Measurements from ENCODE around the gene MAP3K15.

The MAP3K15 gene

GRCh38 chrX:19410259-19410658, 105.0 kb downstream of the MAP3K15 start:
- Mint-ChIP-seq H3K27me3 (peaks cover 3% of the 10 kb centered on the region), H3K4me3 (no peak overlapping the region), H3K36me3 (no peaks in the 10 kb centered on the region), H3K9me3 (no peaks in the 10 kb centered on the region), H3K4me1 (no peaks in the 10 kb centered on the region), H3K27ac (no peak overlapping the region)
- no peak for DNase-seq
- CTCF ChIA-PET = no interaction called here

DNA sequence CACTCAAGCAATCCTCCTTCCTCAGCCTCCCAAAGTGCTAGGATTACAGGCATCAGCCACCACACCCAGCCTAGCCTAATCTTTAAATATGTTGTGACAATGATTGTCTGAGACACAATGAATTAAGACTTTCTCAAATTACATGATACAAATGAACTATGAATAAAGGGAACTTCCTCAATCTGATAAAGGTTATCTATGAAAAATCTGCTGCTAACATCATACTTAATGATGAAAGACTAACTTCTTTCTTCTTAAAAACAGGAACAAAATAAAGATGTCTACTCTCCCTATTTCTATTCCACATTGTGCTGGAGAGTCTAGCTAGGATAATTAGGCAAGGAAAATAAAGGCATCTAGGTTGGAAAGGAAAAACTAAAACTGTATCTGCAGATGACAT, 111.6 kb downstream of the MAP3K15 start:
- no peak overlapping the region for H3K4me3 Mint-ChIP-seq
- CTCF ChIA-PET = no interaction called here
- peaks cover 7% of the 10 kb centered on the region for H3K27me3 Mint-ChIP-seq
- no peaks in the 10 kb centered on the region for H3K4me1 Mint-ChIP-seq
- DNase-seq = no peak
- no peak overlapping the region for H3K27ac Mint-ChIP-seq
- no peaks in the 10 kb centered on the region for H3K36me3 Mint-ChIP-seq
- H3K9me3 Mint-ChIP-seq = no peaks in the 10 kb centered on the region

DNA sequence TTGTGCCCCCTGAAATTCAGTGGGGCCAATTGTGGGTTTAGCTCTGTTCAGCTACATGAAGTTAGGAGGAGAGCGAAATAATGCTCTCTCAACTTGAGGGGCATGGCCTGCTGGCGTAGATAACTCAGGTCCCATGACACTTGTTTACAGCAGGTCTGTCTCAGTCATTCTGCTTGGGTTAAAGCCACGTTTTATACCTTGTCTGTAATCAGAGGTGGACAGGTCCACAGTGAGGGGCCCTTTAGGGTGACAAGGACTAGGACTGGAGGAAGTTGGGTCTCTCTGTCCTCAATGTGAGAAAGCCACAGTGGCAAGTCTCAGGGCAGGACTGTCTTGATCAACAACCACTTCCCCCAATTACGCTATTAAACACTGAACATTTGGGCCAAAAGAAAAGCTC, 122.6 kb downstream of the MAP3K15 start:
- Mint-ChIP-seq H3K9me3 (no peaks in the 10 kb centered on the region), H3K36me3 (no peaks in the 10 kb centered on the region), H3K27me3 (peaks cover 4% of the 10 kb centered on the region), H3K4me1 (no peaks in the 10 kb centered on the region), H3K27ac (no peak overlapping the region), H3K4me3 (no peak overlapping the region)
- CTCF ChIA-PET = no interaction called here
- no peak for DNase-seq

- Mint-ChIP-seq H3K9me3 (no peaks in the 10 kb centered on the region), H3K4me3 (no peak overlapping the region), H3K27ac (no peak overlapping the region), H3K4me1 (no peaks in the 10 kb centered on the region), H3K27me3 (peaks cover 4% of the 10 kb centered on the region), H3K36me3 (no peaks in the 10 kb centered on the region)
- CTCF ChIA-PET = no interaction called here
- DNase-seq = no peak
Measured at GRCh38 chrX:19392078-19392477, 123.2 kb downstream of the MAP3K15 start.

DNA sequence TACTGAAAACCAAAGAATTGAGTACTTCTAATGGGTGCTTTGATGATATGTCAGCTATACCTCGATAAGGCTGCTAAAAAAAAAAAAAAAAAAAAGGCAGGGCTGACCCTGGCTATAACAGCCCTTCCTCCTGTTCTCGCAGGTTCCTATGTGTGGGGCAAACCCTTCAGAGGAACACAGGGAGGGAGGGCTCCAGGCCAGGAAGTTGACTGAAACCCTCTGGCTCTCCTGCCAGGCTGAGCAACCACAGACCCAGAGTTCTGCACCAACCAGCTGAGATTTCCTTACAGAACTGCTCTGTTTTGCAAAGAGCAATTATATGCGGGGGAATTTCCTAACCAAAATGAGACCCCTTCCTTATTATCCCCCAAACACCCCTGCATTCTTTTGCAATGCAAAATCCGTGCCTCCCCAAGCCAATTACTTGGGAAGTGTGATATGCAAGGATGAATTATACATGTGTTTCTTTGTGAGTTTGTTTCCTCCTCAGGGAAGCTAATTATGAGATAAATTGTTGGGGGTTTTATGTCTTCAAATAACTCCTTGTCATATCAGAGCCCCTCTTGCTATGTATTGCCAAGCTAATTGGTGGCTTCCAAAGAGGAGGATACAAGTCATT, 126.0 kb downstream of the MAP3K15 start:
- Mint-ChIP-seq H3K27ac (no peak overlapping the region), H3K4me3 (no peak overlapping the region), H3K27me3 (no peaks in the 10 kb centered on the region), H3K36me3 (no peaks in the 10 kb centered on the region), H3K4me1 (no peaks in the 10 kb centered on the region), H3K9me3 (no peaks in the 10 kb centered on the region)
- CTCF ChIA-PET = no interaction called here
- DNase-seq = no peak

- H3K4me1 Mint-ChIP-seq = no peaks in the 10 kb centered on the region
- H3K27me3 Mint-ChIP-seq = no peaks in the 10 kb centered on the region
- CTCF ChIA-PET = no interaction called here
- DNase-seq = no peak
- no peaks in the 10 kb centered on the region for H3K36me3 Mint-ChIP-seq
- H3K4me3 Mint-ChIP-seq = no peak overlapping the region
- H3K9me3 Mint-ChIP-seq = no peaks in the 10 kb centered on the region
- H3K27ac Mint-ChIP-seq = no peak overlapping the region
Measured at GRCh38 chrX:19388741-19389140, 126.6 kb downstream of the MAP3K15 start.

DNA sequence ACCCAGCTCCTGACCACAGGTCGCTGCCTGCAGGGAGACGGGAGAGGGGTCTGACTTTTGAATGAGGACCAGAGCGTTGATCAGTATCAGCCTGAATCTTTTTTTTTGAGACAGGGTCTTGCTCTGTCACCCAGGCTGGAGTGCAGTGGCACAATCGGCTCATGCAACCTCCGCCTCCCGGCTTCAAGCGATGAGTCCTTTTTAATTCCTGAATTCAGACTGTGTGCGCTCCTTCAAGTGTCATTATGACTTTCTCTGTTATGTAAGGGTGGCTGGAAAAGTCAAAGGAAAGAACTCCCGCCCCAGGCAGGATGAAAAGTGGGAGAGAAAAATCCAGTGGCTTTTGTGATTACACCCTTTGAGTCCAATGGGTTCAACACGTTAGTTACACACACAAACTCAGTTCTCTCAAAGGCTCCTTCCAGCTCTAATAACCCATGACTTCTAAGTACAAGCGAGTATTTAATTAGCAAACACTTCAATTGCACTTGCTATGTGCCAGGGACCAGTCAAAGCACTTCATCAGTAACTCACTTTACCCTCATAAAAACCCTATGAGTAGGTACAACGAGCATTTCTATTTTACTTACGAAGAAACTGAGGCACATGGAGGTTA, 127.1 kb downstream of the MAP3K15 start:
- Mint-ChIP-seq H3K27me3 (no peaks in the 10 kb centered on the region), H3K4me1 (no peaks in the 10 kb centered on the region), H3K9me3 (no peaks in the 10 kb centered on the region), H3K4me3 (no peak overlapping the region), H3K36me3 (no peaks in the 10 kb centered on the region), H3K27ac (no peak overlapping the region)
- DNase-seq = no peak
- CTCF ChIA-PET = no interaction called here

DNA sequence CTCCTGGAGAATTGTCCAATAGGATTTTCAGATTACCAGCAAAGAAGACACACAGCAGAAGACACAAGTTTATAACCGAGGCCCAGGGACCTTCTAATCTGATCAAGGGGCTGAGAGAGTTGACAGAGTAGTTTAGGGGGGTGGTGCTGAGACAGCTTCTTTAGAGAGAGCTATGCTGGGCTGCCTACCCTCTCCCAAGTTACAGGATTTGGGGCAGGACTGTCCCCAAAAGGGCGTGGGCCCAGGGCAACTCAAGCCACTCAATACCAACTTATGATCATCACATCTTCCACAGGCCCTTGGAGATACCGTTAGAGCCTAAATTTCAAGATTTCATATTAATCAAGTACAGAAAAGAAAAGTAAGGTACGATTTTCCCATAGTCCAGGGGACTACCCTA, 128.6 kb downstream of the MAP3K15 start:
- Mint-ChIP-seq H3K27ac (no peak overlapping the region), H3K4me3 (no peak overlapping the region), H3K9me3 (no peaks in the 10 kb centered on the region), H3K36me3 (no peaks in the 10 kb centered on the region), H3K27me3 (peaks cover 4% of the 10 kb centered on the region), H3K4me1 (no peaks in the 10 kb centered on the region)
- DNase-seq = no peak
- CTCF ChIA-PET = no interaction called here

- Mint-ChIP-seq H3K36me3 (no peaks in the 10 kb centered on the region), H3K27me3 (peaks cover 7% of the 10 kb centered on the region), H3K4me3 (no peak overlapping the region)
Measured at GRCh38 chrX:19382555-19383145, 132.7 kb downstream of the MAP3K15 start.

GRCh38 chrX:19381326-19381725, 134.0 kb downstream of the MAP3K15 start:
- Mint-ChIP-seq H3K4me1 (no peaks in the 10 kb centered on the region), H3K9me3 (no peaks in the 10 kb centered on the region), H3K4me3 (no peak overlapping the region), H3K27ac (no peak overlapping the region), H3K27me3 (peaks cover 7% of the 10 kb centered on the region), H3K36me3 (no peaks in the 10 kb centered on the region)
- no peak for DNase-seq
- CTCF ChIA-PET = interaction anchor here (1.4 kb wide), 1 partner anchor 507 kb away, joined by 5 read pairs; no protein-coding TSS in a partner anchor

More at GRCh38 chrX:19382555-19383145, 132.7 kb downstream of the MAP3K15 start:
- Mint-ChIP-seq H3K9me3 (no peaks in the 10 kb centered on the region), H3K27ac (no peak overlapping the region), H3K4me1 (no peaks in the 10 kb centered on the region)
- CTCF ChIA-PET = interaction anchor here (0.7 to 1.6 kb wide), 8 partner anchors 11 to 679 kb away, joined by 3 to 6 read pairs (median 4); no protein-coding TSS in a partner anchor
- DNase-seq = peak; percentile 74

DNA sequence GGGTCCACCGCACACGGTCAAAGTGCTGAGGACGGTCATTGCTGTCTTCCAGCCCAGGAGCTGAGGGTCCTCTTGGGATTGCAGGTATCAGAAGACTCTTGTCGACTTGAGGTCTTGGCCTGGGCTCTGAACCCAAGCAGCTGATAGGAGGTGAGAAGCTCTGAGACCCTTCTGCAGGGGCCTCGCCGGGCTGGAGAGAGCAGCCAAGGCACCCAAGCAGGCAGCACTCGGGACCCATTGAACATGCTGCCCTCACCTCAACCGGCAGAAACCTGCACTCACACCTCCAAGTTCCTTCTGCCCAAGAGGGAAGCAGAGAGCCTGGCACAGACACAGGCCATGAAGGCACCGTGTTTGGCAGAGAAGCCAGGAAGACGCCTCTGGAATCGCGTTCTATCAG, 137.5 kb downstream of the MAP3K15 start:
- Mint-ChIP-seq H3K9me3 (no peaks in the 10 kb centered on the region), H3K27ac (no peak overlapping the region), H3K36me3 (no peaks in the 10 kb centered on the region), H3K4me3 (no peak overlapping the region), H3K4me1 (peaks cover under 1% of the 10 kb centered on the region), H3K27me3 (peaks cover 15% of the 10 kb centered on the region)
- DNase-seq = no peak
- CTCF ChIA-PET = no interaction called here

DNA sequence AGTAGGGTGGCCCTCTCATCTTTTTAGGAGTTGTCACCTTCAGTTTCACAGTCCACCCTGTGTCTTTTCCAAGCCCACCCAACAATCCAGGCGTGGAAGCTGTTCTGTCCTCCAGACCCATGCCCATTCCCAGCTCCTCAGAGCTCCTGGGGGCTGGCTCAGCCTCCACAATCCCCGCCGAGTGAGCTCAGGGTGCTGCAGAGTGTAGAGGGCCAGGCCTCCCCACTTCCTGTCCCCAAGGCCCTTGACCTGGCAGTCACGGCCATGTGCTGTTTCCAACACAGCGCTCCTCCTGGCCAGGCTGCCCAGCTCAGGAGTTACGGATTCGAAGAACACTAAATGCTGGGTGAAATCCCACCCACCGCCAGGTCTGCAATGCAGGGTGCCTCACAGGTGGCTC, 139.8 kb downstream of the MAP3K15 start:
- no peak for DNase-seq
- H3K27me3 Mint-ChIP-seq = peaks cover 15% of the 10 kb centered on the region
- no peaks in the 10 kb centered on the region for H3K36me3 Mint-ChIP-seq
- H3K4me3 Mint-ChIP-seq = no peak overlapping the region
- H3K9me3 Mint-ChIP-seq = no peaks in the 10 kb centered on the region
- CTCF ChIA-PET = no interaction called here
- H3K4me1 Mint-ChIP-seq = peaks cover 8% of the 10 kb centered on the region
- no peak overlapping the region for H3K27ac Mint-ChIP-seq

- Mint-ChIP-seq H3K4me3 (no peak overlapping the region), H3K4me1 (peaks cover 8% of the 10 kb centered on the region), H3K27me3 (peaks cover 15% of the 10 kb centered on the region), H3K27ac (no peak overlapping the region), H3K9me3 (no peaks in the 10 kb centered on the region), H3K36me3 (no peaks in the 10 kb centered on the region)
- CTCF ChIA-PET = interaction anchor here (0.6 kb wide), 1 partner anchor 285 kb away, joined by 3 read pairs; no protein-coding TSS in a partner anchor
- no peak for DNase-seq
Measured at GRCh38 chrX:19373351-19373891, 141.9 kb downstream of the MAP3K15 start.

DNA sequence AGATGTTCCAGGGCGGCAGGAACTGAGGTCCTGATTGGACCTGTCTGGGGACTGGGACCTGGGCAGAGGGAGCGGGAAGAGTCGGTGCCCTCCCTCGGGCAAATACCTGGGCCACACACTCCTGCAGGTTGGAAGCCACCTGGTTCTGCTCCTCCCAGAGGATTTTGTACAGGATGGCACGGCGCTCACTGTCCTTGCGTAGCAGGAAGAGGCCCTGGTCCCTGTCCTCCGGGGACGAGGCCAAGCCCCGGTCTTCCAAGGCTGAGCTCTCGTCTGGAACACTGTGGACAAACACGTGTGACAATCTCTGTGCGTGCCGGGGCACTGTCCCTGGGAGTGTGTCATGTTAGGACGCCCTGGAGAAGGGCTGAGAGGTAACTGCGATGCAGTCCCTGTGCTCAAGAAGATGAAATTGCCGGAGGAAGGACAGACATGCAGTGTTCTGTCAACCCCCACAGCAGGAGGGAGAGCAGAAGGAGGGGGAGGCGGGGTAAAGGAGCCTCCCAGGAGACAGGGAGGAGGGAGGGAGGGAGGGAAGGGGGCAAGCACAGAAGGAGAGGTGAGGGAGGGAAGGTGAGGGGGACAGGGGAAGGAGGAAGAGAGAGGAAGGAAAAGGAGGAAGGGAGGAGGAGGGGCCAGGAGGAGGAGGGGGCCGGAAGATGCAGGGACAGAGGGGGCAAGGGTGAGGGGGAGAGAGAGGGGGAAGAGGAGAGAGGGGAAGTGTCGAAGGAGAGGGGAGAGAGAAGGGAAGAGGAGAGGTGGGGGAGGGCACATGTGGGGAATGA, 142.6 kb downstream of the MAP3K15 start:
- Mint-ChIP-seq H3K27ac (no peak overlapping the region), H3K4me3 (peak overlapping the region; percentile 65), H3K9me3 (no peaks in the 10 kb centered on the region), H3K4me1 (peaks cover 8% of the 10 kb centered on the region), H3K36me3 (no peaks in the 10 kb centered on the region), H3K27me3 (peaks cover 15% of the 10 kb centered on the region)
- CTCF ChIA-PET = interaction anchor here (0.7 to 2.0 kb wide), 6 partner anchors 9 to 194 kb away, joined by 3 to 6 read pairs (median 4); no protein-coding TSS in a partner anchor
- peak; percentile 20 for DNase-seq

Measured in activated naive CD4-positive, alpha-beta T cell treated with anti-CD3 and anti-CD28 coated beads, Interleukin-2, amount 10 ng/mL, durations not matched to agents 7 days and 5 days (primary cell).